ENCODE data around the gene PRKCE.

GRCh38 chr2:45772038-45772437 lies 120.6 kb downstream of the PRKCE start:
- TF ChIP-seq CTCF (IDR thresholded peaks at IDR 0.05) (no peak), EZH2 (IDR thresholded peaks at IDR 0.05; ENCODE audit: borderline replicate concordance, insufficient read depth, low read depth, low read length, poor library complexity, severe bottlenecking) (no peak)
